Keratinocyte (primary cell): Measurements from ENCODE around the gene TMEM132D. TPM values are rescaled to one million over a fixed set of nuclear protein-coding genes. Genes with fewer than 3 reads are reported as not detected.

Source experiments
- DNase-seq: peaks from one replicate; pipeline ENCODE4 v3.0.0-alpha.2; 2011; ENCODE audit warnings: low read depth, missing footprints, low spot score
- FAIRE-seq: peaks from 2 replicates; lab custom pipeline; 2011; peaks lifted over from hg19 to GRCh38; lab: Jason Lieb, UNC
- H2AFZ ChIP-seq: 2 replicates; pipeline ENCODE4 v1.6.0; 2012; ENCODE audit warnings: low read length, control low read depth, inconsistent platforms; ENCODE audit not compliant: control insufficient read depth
- H3K27ac ChIP-seq: 2 replicates; pipeline ENCODE4 v1.5.1; 2011; ENCODE audit warnings: low read length; ENCODE audit not compliant: control insufficient read depth, insufficient read depth
- H3K27me3 ChIP-seq: 3 replicates; pipeline ENCODE4 v1.6.0; 2011; ENCODE audit warnings: low read length; ENCODE audit not compliant: control insufficient read depth, insufficient read depth; ENCODE audit errors: extremely low read depth
- H3K36me3 ChIP-seq, 2 experiments: 2 replicates in 1 of 2; 3 replicates in 1 of 2; pipeline ENCODE4 v1.5.1; 2011; ENCODE audit warnings: low read length in 2 of 2, mild to moderate bottlenecking in 1 of 2; ENCODE audit not compliant: control insufficient read depth in 2 of 2, insufficient read depth in 2 of 2; ENCODE audit errors: extremely low read depth in 1 of 2
- H3K4me1 ChIP-seq: 3 replicates; pipeline ENCODE4 v1.5.1; 2011; ENCODE audit warnings: low read length; ENCODE audit not compliant: control insufficient read depth, insufficient read depth; ENCODE audit errors: extremely low read depth
- H3K4me2 ChIP-seq: 3 replicates; pipeline ENCODE4 v1.6.0; 2011; ENCODE audit warnings: low read depth, low read length; ENCODE audit not compliant: control insufficient read depth, insufficient read depth; ENCODE audit errors: extremely low read depth
- H3K4me3 ChIP-seq, 3 experiments: fragments of 200-600 bp in 1 of 3; sonication (generic) in 1 of 3; 2 replicates in 2 of 3; 3 replicates in 1 of 3; pipeline ENCODE4 v1.5.1; 2011 to 2016; ENCODE audit warnings: low read length in 3 of 3, mild to moderate bottlenecking in 3 of 3, control low read depth in 2 of 3, inconsistent platforms in 1 of 3, low read depth in 1 of 3, mixed read lengths in 1 of 3, mixed run types in 1 of 3, moderate library complexity in 1 of 3; ENCODE audit not compliant: control insufficient read depth in 2 of 3, insufficient read depth in 2 of 3; ENCODE audit errors: extremely low read depth in 1 of 3
- H3K79me2 ChIP-seq: 2 replicates; pipeline ENCODE4 v1.6.0; 2012; ENCODE audit warnings: low read length; ENCODE audit not compliant: control insufficient read depth, insufficient read depth
- H3K9ac ChIP-seq: 3 replicates; pipeline ENCODE4 v1.6.0; 2011; ENCODE audit warnings: low read length; ENCODE audit not compliant: control insufficient read depth, insufficient read depth; ENCODE audit errors: extremely low read depth
- H3K9me1 ChIP-seq: 3 replicates; pipeline ENCODE4 v1.6.0; 2011; ENCODE audit warnings: low read length; ENCODE audit not compliant: control insufficient read depth, insufficient read depth; ENCODE audit errors: extremely low read depth
- H3K9me3 ChIP-seq: 2 replicates; pipeline ENCODE4 v1.5.1; 2012; ENCODE audit warnings: low read depth, low read length; ENCODE audit not compliant: control insufficient read depth
- H4K20me1 ChIP-seq: 3 replicates; pipeline ENCODE4 v1.6.0; 2011; ENCODE audit warnings: low read length; ENCODE audit not compliant: control insufficient read depth, insufficient read depth; ENCODE audit errors: extremely low read depth
- EZH2 ChIP-seq: IDR thresholded peaks from one replicate; pipeline ENCODE4 v1.6.1; 2012; ENCODE audit warnings: inconsistent platforms, mild to moderate bottlenecking, low read length, moderate library complexity
- dilution Hi-C: fragments of 300-500 bp; cut with MboI; formaldehyde crosslinking; loops from one replicate; pipeline ENCODE4 v1.7.0; 2020; ENCODE audit warnings: low sequenced_read_pairs; ENCODE audit not compliant: extremely low pct_ligation_motif_present
- polyA plus RNA-seq, 5 experiments: library from polyadenylated mRNA; depleted of rRNA in 3 of 5; stranded (reverse) in 3 of 5; stranded (forward) in 1 of 5; unstranded in 1 of 5; fragments of >200 nt; gene quantifications; 1 replicate in 1 of 5; 2 replicates in 3 of 5; 3 replicates in 1 of 5; pipeline versions ENCODE4 v1.2.1 to v1.2.3, GENCODE V29; 2011 to 2012; ENCODE audit warnings: missing spikeins in 2 of 5, low read depth in 1 of 5, low replicate concordance in 1 of 5
- TF ChIP-seq, protein P1 (sequence below), 3 experiments: IDR thresholded peaks in 1 of 3; conservative IDR thresholded peaks in 1 of 3; optimal IDR thresholded peaks in 1 of 3; 2 replicates in 2 of 3; 3 replicates in 1 of 3; pipeline versions ENCODE3 to v1.5.1; 2011; ENCODE audit warnings: low read length in 3 of 3, mild to moderate bottlenecking in 3 of 3, moderate library complexity in 2 of 3, control low read depth in 1 of 3, inconsistent platforms in 1 of 3; ENCODE audit not compliant: insufficient read depth in 2 of 3; ENCODE audit errors: extremely low read depth in 1 of 3

Gene TMEM132D
- polyA plus RNA-seq, 1 donor (not counting 4 experiments of a cell fraction or from before 2014, with no cell fraction given), result not detected

DNA sequence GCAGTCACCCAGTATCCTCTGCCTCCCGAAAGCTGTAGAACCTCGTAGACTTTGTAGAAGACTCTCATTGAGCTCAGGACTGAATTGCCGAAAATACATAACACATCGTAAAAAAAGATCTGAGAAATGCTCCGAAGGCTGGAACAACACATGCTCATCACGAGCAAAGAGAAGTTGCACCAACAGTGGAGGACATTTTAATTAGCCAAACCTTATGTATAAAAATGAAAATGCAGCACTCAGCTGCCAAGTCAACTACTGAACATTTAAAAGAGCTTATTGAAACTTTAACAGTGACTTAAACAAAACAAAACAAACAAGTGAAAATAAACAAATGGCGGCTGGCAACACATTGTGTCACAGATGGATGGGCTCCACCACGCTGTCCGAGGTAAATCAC, 519.9 kb downstream of the TMEM132D start:
- no peaks in the 10 kb centered on the region for H3K27me3 ChIP-seq
- no peaks in the 10 kb centered on the region for H3K79me2 ChIP-seq
- H3K4me3 ChIP-seq, result no peak overlapping the region
- H3K4me2 ChIP-seq, result no peak overlapping the region
- no peaks in the 10 kb centered on the region for H3K4me1 ChIP-seq
- no peak for DNase-seq
- H3K9ac ChIP-seq, result no peak overlapping the region
- no peak for TF ChIP-seq EZH2
- TF ChIP-seq, protein P1, sequence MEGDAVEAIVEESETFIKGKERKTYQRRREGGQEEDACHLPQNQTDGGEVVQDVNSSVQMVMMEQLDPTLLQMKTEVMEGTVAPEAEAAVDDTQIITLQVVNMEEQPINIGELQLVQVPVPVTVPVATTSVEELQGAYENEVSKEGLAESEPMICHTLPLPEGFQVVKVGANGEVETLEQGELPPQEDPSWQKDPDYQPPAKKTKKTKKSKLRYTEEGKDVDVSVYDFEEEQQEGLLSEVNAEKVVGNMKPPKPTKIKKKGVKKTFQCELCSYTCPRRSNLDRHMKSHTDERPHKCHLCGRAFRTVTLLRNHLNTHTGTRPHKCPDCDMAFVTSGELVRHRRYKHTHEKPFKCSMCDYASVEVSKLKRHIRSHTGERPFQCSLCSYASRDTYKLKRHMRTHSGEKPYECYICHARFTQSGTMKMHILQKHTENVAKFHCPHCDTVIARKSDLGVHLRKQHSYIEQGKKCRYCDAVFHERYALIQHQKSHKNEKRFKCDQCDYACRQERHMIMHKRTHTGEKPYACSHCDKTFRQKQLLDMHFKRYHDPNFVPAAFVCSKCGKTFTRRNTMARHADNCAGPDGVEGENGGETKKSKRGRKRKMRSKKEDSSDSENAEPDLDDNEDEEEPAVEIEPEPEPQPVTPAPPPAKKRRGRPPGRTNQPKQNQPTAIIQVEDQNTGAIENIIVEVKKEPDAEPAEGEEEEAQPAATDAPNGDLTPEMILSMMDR (optimal IDR thresholded peaks at IDR 0.05 in 1 of 3, IDR thresholded peaks at IDR 0.05 in 1 of 3, conservative IDR thresholded peaks at IDR 0.05 in 1 of 3; ENCODE audit: extremely low read depth in 1 of 3, insufficient read depth in 2 of 3, low read length in 3 of 3), result no peak
- dilution Hi-C loops, result no loop called here
- H3K27ac ChIP-seq, result no peak overlapping the region
- H3K9me3 ChIP-seq, result peaks cover 7% of the 10 kb centered on the region
- no peak overlapping the region for H2AFZ ChIP-seq
- H3K36me3 ChIP-seq, result no peaks in the 10 kb centered on the region
- H4K20me1 ChIP-seq, result no peaks in the 10 kb centered on the region
- no peak for FAIRE-seq
- H3K9me1 ChIP-seq, result no peaks in the 10 kb centered on the region

GRCh38 chr12:129381715-129382114, 522.1 kb downstream of the TMEM132D start:
- Histone ChIP-seq H3K27me3 (no peaks in the 10 kb centered on the region), H3K9me1 (no peaks in the 10 kb centered on the region), H2AFZ (no peak overlapping the region), H3K9ac (no peak overlapping the region), H3K36me3 (no peaks in the 10 kb centered on the region), H3K27ac (no peak overlapping the region), H3K79me2 (no peaks in the 10 kb centered on the region), H3K4me1 (no peaks in the 10 kb centered on the region), H3K4me2 (no peak overlapping the region), H4K20me1 (no peaks in the 10 kb centered on the region), H3K4me3 (no peak overlapping the region), H3K9me3 (peaks cover 4% of the 10 kb centered on the region)
- dilution Hi-C loops, result no loop called here
- FAIRE-seq (no peak), DNase-seq (no peak)
- TF ChIP-seq, protein P1 (optimal IDR thresholded peaks at IDR 0.05 in 1 of 3, IDR thresholded peaks at IDR 0.05 in 1 of 3, conservative IDR thresholded peaks at IDR 0.05 in 1 of 3; ENCODE audit: extremely low read depth in 1 of 3, insufficient read depth in 2 of 3, low read length in 3 of 3), result no peak
- no peak for TF ChIP-seq EZH2
